C4-2B (cell line): ENCODE data around the gene DHDDS.

Experiments
- ZFX ChIP-seq: fragments of 450-650 bp; IDR thresholded peaks from 2 replicates; pipeline ENCODE4 v1.6.1; 2017
- TF ChIP-seq, protein P1 (sequence below): fragments of 450-650 bp; conservative IDR thresholded peaks from 2 replicates; pipeline ENCODE4 v1.5.1; 2017; ENCODE audit warnings: mild to moderate bottlenecking

- TF ChIP-seq, protein P1, sequence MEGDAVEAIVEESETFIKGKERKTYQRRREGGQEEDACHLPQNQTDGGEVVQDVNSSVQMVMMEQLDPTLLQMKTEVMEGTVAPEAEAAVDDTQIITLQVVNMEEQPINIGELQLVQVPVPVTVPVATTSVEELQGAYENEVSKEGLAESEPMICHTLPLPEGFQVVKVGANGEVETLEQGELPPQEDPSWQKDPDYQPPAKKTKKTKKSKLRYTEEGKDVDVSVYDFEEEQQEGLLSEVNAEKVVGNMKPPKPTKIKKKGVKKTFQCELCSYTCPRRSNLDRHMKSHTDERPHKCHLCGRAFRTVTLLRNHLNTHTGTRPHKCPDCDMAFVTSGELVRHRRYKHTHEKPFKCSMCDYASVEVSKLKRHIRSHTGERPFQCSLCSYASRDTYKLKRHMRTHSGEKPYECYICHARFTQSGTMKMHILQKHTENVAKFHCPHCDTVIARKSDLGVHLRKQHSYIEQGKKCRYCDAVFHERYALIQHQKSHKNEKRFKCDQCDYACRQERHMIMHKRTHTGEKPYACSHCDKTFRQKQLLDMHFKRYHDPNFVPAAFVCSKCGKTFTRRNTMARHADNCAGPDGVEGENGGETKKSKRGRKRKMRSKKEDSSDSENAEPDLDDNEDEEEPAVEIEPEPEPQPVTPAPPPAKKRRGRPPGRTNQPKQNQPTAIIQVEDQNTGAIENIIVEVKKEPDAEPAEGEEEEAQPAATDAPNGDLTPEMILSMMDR: no peak
- no peak for TF ChIP-seq ZFX
Observed at GRCh38 chr1:26493938-26494337, 61.8 kb downstream of the DHDDS start.
